Left ventricle myocardium inferior (tissue), 1 donor: ENCODE measurements around the gene CD68. TPM values are rescaled to one million over a fixed set of nuclear protein-coding genes. Genes with fewer than 3 reads are reported as not detected.

ENCODE experiments used
- DNase-seq: peaks from one replicate; pipeline ENCODE4 v3.0.0-alpha.2; 2020
- H3K27ac ChIP-seq: fragments of 200-600 bp; replicated peaks from 2 replicates; pipeline ENCODE4 v1.8.0; 2021
- H3K27me3 ChIP-seq: fragments of 200-600 bp; 2 replicates; pipeline ENCODE4 v1.8.0; 2021; ENCODE audit warnings: low read depth
- H3K36me3 ChIP-seq: fragments of 200-600 bp; 2 replicates; pipeline ENCODE4 v1.8.0; 2021
- H3K4me1 ChIP-seq: fragments of 200-600 bp; 2 replicates; pipeline ENCODE4 v1.8.0; 2021
- H3K4me3 ChIP-seq: fragments of 200-600 bp; 2 replicates; pipeline ENCODE4 v1.8.0; 2021; ENCODE audit warnings: mild to moderate bottlenecking, moderate library complexity
- H3K9me3 ChIP-seq: fragments of 200-600 bp; replicated peaks from 2 replicates; pipeline ENCODE4 v1.8.0; 2021
- intact Hi-C: fragments of 100-400 bp; cut with micrococcal nuclease; formaldehyde crosslinking; loops from one replicate; pipeline ENCODE4 v1.11.0; 2022
- long read RNA-seq: library from polyadenylated mRNA; unstranded; transcript quantifications from one replicate; pipeline ENCODE4 v2.0.0, GENCODE V29; 2021
- total RNA-seq: library from RNA; stranded (reverse); fragmentation: NEBNext Ultra II Directional; extraction: Animal tissue kit (Norgen Biotek cat#: 25700); gene quantifications from one replicate; pipeline ENCODE4 v1.2.1, GENCODE V29; 2021
- TF ChIP-seq, protein P1 (sequence below): fragments of 200-600 bp; IDR thresholded peaks from 2 replicates; pipeline ENCODE4 v1.8.0; 2021; ENCODE audit warnings: antibody characterized with exemption, mild to moderate bottlenecking, borderline replicate concordance
- donor health status: DM: no; HTN: yes; CAD: no; lungs with severe emphysema.

The CD68 gene, protein sequence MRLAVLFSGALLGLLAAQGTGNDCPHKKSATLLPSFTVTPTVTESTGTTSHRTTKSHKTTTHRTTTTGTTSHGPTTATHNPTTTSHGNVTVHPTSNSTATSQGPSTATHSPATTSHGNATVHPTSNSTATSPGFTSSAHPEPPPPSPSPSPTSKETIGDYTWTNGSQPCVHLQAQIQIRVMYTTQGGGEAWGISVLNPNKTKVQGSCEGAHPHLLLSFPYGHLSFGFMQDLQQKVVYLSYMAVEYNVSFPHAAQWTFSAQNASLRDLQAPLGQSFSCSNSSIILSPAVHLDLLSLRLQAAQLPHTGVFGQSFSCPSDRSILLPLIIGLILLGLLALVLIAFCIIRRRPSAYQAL
- 25.5 TPM for total RNA-seq
- long read RNA-seq, transcript CD68-201 (6 exons, 1,878 nt): major isoform, 26 of 28 reads
- long read RNA-seq, partial matches to known transcripts: 1 of 28 reads
- long read RNA-seq, other reads (novel, unspliced or antisense): 0 of 28 reads

DNA sequence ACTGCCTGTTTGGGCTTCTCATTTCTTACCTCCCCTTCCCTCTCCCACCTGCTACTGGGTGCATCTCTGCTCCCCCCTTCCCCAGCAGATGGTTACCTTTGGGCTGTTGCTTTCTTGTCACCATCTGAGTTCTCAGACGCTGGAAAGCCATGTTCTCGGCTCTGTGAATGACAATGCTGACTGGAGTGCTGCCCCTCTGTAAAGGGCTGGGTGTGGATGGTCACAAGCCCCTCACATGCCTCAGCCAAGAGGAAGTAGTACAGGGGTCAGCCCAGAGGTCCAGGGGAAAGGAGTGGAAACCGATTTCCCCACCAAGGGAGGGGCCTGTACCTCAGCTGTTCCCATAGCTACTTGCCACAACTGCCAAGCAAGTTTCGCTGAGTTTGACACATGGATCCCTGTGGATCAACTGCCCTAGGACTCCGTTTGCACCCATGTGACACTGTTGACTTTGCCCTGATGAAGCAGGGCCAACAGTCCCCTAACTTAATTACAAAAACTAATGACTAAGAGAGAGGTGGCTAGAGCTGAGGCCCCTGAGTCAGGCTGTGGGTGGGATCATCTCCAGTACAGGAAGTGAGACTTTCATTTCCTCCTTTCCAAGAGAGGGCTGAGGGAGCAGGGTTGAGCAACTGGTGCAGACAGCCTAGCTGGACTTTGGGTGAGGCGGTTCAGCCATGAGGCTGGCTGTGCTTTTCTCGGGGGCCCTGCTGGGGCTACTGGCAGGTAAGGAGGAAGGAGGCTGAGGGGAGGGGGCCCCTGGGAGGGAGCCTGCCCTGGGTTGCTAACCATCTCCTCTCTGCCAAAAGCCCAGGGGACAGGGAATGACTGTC is at the start of gene CD68:
TSS of gene CD68 (plus strand) at position 638 of the 833 bp plus-strand sequence. CDS start at position 678, 40 bp downstream.
- H3K4me3 ChIP-seq: peak within 1 kb of the TSS; percentile 76
- TF ChIP-seq, protein P1, sequence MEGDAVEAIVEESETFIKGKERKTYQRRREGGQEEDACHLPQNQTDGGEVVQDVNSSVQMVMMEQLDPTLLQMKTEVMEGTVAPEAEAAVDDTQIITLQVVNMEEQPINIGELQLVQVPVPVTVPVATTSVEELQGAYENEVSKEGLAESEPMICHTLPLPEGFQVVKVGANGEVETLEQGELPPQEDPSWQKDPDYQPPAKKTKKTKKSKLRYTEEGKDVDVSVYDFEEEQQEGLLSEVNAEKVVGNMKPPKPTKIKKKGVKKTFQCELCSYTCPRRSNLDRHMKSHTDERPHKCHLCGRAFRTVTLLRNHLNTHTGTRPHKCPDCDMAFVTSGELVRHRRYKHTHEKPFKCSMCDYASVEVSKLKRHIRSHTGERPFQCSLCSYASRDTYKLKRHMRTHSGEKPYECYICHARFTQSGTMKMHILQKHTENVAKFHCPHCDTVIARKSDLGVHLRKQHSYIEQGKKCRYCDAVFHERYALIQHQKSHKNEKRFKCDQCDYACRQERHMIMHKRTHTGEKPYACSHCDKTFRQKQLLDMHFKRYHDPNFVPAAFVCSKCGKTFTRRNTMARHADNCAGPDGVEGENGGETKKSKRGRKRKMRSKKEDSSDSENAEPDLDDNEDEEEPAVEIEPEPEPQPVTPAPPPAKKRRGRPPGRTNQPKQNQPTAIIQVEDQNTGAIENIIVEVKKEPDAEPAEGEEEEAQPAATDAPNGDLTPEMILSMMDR: no peak
- peak; percentile 54 for DNase-seq
- H3K36me3 ChIP-seq: peaks cover 51% of the 10 kb centered on the region
- intact Hi-C loops: no loop called here
- peaks cover 88% of the 10 kb centered on the region for H3K4me1 ChIP-seq
- H3K9me3 ChIP-seq: no peaks in the 10 kb centered on the region
- peak within 1 kb of the TSS; percentile 96 for H3K27ac ChIP-seq
- no peaks in the 10 kb centered on the region for H3K27me3 ChIP-seq

DNA sequence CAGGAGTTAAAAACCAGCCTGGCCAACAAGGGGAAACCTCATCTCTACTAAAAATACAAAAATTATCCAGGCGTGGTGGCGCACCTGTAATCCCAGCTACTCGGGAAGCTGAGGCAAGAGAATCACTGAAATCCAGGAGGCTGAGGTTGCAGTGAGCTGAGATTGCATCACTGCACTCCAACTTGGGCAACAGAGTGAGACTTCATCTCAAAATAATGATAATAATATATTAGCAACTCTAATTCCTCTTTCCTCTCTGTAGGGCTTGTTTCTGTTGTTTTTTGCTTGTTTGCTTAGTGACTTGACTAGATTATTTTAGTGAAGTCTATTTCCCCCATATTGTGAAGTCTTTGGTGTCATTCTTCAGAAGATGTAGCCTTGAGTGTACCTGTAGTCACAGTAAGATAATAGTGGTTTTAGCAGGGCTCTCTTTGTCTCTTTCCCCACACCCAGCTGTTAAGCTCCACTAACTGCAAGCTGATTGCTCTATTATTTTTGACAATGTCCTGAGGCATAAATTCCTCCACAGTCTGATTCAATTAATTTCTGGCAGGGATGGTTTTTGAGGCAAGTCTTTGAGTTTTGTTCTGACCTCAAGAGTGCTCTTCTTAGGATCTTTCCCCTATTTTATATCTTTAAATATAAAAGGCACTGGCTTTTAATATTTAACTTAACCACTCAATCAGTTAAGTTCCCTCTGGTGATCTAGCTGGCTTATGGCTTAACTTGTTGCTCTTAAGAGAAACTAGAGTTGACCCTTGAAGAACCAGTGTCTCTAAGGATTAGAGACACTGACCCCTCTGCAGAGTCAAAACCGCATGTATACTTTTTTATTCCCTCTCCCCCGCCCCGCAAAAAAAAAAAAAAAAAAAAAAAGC is 49.2 kb upstream of the CD68 start:
- Histone ChIP-seq H3K27ac (no peak overlapping the region), H3K4me1 (no peaks in the 10 kb centered on the region), H3K4me3 (no peak overlapping the region), H3K36me3 (no peaks in the 10 kb centered on the region), H3K9me3 (peaks cover 29% of the 10 kb centered on the region), H3K27me3 (no peaks in the 10 kb centered on the region)
- TF ChIP-seq, protein P1: no peak
- intact Hi-C loops: no loop called here
- DNase-seq: no peak

DNA sequence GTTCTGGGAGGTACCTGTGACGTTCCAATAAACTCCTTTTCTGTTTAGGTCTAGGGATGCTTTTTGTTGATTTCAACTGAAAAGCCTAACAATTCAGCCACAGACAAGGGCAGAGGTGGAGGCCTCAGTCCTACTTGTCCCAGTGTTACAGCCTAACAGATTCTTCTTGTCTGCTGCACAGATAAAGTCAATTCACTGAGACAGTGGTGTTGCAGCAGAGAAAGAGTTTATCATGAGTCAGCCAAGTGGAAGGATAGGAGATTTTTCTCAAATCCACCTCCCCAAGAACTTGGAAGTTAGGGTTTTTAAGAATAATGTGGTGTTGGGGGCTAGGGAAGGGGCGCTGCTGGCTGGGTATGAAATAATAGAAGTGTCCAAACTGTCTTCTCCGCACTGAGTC is 41.4 kb upstream of the CD68 start:
- intact Hi-C loops: no loop called here
- no peak for DNase-seq
- no peaks in the 10 kb centered on the region for H3K4me1 ChIP-seq
- peaks cover 12% of the 10 kb centered on the region for H3K9me3 ChIP-seq
- no peak overlapping the region for H3K4me3 ChIP-seq
- H3K36me3 ChIP-seq: no peaks in the 10 kb centered on the region
- no peak overlapping the region for H3K27ac ChIP-seq
- TF ChIP-seq, protein P1: no peak
- no peaks in the 10 kb centered on the region for H3K27me3 ChIP-seq

DNA sequence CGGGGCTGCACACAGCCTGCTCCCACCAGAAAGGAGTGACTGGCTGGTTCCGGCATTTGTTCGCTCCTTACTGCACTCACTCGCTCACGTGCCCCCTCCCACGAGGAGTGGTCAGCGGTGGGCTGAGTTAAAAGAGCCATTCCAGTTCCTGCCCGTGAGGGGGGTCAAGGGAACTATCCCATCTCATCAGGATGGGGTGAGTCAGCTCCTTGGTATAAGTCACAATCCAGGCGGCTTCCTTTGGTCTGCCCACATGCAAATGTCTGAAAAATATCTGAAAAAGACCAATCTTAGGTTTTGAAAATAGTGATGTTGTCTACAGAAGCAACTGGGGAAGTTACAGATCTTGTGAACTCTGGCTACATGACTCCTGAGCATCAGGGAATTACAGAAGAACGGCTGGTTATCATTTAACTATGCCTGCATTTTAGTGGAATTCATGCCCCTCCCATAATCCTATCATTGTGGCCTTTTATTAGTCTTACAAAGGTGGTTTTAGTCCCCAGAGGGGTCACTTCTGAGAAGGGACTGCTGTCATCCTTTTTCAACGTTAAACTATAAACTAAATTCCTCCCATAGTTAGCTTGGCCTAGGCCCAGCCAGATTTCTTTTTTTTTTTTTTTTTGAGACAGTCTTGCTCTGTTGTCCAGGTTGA is 40.4 kb upstream of the CD68 start:
- DNase-seq: no peak

More for the DNA sequence above, 40.4 kb upstream of the CD68 start:
- Histone ChIP-seq H3K4me1 (no peaks in the 10 kb centered on the region), H3K4me3 (no peak overlapping the region), H3K9me3 (peaks cover 12% of the 10 kb centered on the region), H3K36me3 (no peaks in the 10 kb centered on the region), H3K27ac (no peak overlapping the region), H3K27me3 (no peaks in the 10 kb centered on the region)
- intact Hi-C loops: no loop called here
- TF ChIP-seq, protein P1: no peak
